SJCRH30 (cell line): ENCODE data around the gene ZNF593. TPM values are rescaled to one million over a fixed set of nuclear protein-coding genes. Genes with fewer than 3 reads are reported as not detected.

Experiments used
- DNase-seq, 2 experiments: peaks; one replicate each; pipeline ENCODE4 v3.0.0-alpha.2; 2015 to 2020
- H3K27ac ChIP-seq: fragments of 250-450 bp; sonication (Bioruptor Pico); 2 replicates; pipeline ENCODE4 v1.5.1; 2020; ENCODE audit warnings: mild to moderate bottlenecking, moderate library complexity
- H3K27me3 ChIP-seq: fragments of 250-450 bp; sonication (Bioruptor Pico); 2 replicates; pipeline ENCODE4 v1.5.1; 2020; ENCODE audit warnings: mild to moderate bottlenecking, moderate library complexity
- H3K36me3 ChIP-seq: fragments of 250-450 bp; sonication (Bioruptor Pico); 2 replicates; pipeline ENCODE4 v1.5.1; 2020; ENCODE audit warnings: mild to moderate bottlenecking, moderate library complexity
- H3K4me1 ChIP-seq: fragments of 250-450 bp; sonication (Bioruptor Pico); 2 replicates; pipeline ENCODE4 v1.5.1; 2020; ENCODE audit warnings: mild to moderate bottlenecking, moderate library complexity
- H3K4me3 ChIP-seq: fragments of 250-450 bp; sonication (Bioruptor Pico); 2 replicates; pipeline ENCODE4 v1.5.1; 2020; ENCODE audit warnings: mild to moderate bottlenecking, moderate library complexity
- H3K9me3 ChIP-seq: fragments of 250-450 bp; sonication (Bioruptor Pico); replicated peaks from 2 replicates; pipeline ENCODE4 v1.5.1; 2020; ENCODE audit warnings: mild to moderate bottlenecking, moderate library complexity
- total RNA-seq: library from RNA; depleted of rRNA; stranded (reverse); fragments of >200 nt; shearing (Covaris generic); gene quantifications from 2 replicates; pipeline ENCODE4 v1.2.3, GENCODE V29; 2014; rRNA removed

ZNF593 gene
- total RNA-seq, 1 experiment from 2014 or later = 27.4 TPM

GRCh38 chr1:26195805-26196204, 26.1 kb downstream of the ZNF593 start:
- H3K4me1 ChIP-seq = no peaks in the 10 kb centered on the region

GRCh38 chr1:26197301-26197700, 27.6 kb downstream of the ZNF593 start:
- no peak overlapping the region for H3K4me3 ChIP-seq

More at GRCh38 chr1:26195805-26196204, 26.1 kb downstream of the ZNF593 start:
- DNase-seq = no peak
- Histone ChIP-seq H3K4me3 (no peak overlapping the region), H3K27ac (no peak overlapping the region), H3K9me3 (no peaks in the 10 kb centered on the region), H3K27me3 (no peaks in the 10 kb centered on the region), H3K36me3 (no peaks in the 10 kb centered on the region)

GRCh38 chr1:26197813-26198212, 28.1 kb downstream of the ZNF593 start:
- H3K9me3 ChIP-seq = no peaks in the 10 kb centered on the region
- peaks cover 8% of the 10 kb centered on the region; the same call in 1 of the 2 replicates for H3K27me3 ChIP-seq
- H3K4me1 ChIP-seq = peaks cover 6% of the 10 kb centered on the region
- no peaks in the 10 kb centered on the region for H3K36me3 ChIP-seq
- DNase-seq = no peak
- no peak overlapping the region for H3K27ac ChIP-seq
- H3K4me3 ChIP-seq = no peak overlapping the region

More at GRCh38 chr1:26197301-26197700, 27.6 kb downstream of the ZNF593 start:
- Histone ChIP-seq H3K36me3 (no peaks in the 10 kb centered on the region), H3K9me3 (no peaks in the 10 kb centered on the region), H3K27me3 (peaks cover 3% of the 10 kb centered on the region; the same call in 1 of the 2 replicates), H3K4me1 (peaks cover 6% of the 10 kb centered on the region), H3K27ac (no peak overlapping the region)
- no peak for DNase-seq

GRCh38 chr1:26200413-26200812, 30.7 kb downstream of the ZNF593 start:
- Histone ChIP-seq H3K27ac (no peak overlapping the region), H3K27me3 (peaks cover 12% of the 10 kb centered on the region; the same call in 1 of the 2 replicates), H3K9me3 (no peaks in the 10 kb centered on the region), H3K36me3 (no peaks in the 10 kb centered on the region), H3K4me1 (peaks cover 6% of the 10 kb centered on the region), H3K4me3 (no peak overlapping the region)
- no peak for DNase-seq

GRCh38 chr1:26203642-26204318, 34.1 kb downstream of the ZNF593 start:
- no peak overlapping the region for H3K4me3 ChIP-seq
- H3K9me3 ChIP-seq = no peaks in the 10 kb centered on the region
- H3K27me3 ChIP-seq = peaks cover 12% of the 10 kb centered on the region; the same call in 1 of the 2 replicates
- H3K27ac ChIP-seq = no peak overlapping the region
- H3K36me3 ChIP-seq = no peaks in the 10 kb centered on the region
- DNase-seq = no peak
- H3K4me1 ChIP-seq = peaks cover 6% of the 10 kb centered on the region

GRCh38 chr1:26210147-26210870, 40.6 kb downstream of the ZNF593 start:
- H3K9me3 ChIP-seq = no peaks in the 10 kb centered on the region
- no peak overlapping the region for H3K27ac ChIP-seq
- no peaks in the 10 kb centered on the region for H3K4me1 ChIP-seq
- DNase-seq = peak in 1 of 2 experiments; percentile 46
- no peaks in the 10 kb centered on the region for H3K36me3 ChIP-seq
- no peak overlapping the region for H3K4me3 ChIP-seq
- H3K27me3 ChIP-seq = no peaks in the 10 kb centered on the region

- H3K27me3 ChIP-seq = no peaks in the 10 kb centered on the region; the same call in 1 of the 2 replicates
- H3K4me3 ChIP-seq = no peak overlapping the region
- no peaks in the 10 kb centered on the region for H3K4me1 ChIP-seq
- H3K9me3 ChIP-seq = no peaks in the 10 kb centered on the region
- DNase-seq = no peak
- H3K27ac ChIP-seq = no peak overlapping the region
- no peaks in the 10 kb centered on the region for H3K36me3 ChIP-seq
Measured at GRCh38 chr1:26212726-26213125, 43.0 kb downstream of the ZNF593 start.

GRCh38 chr1:26213335-26213905, 43.7 kb downstream of the ZNF593 start:
- peaks cover under 1% of the 10 kb centered on the region; the same call in 1 of the 2 replicates for H3K27me3 ChIP-seq
- H3K36me3 ChIP-seq = no peaks in the 10 kb centered on the region
- no peaks in the 10 kb centered on the region for H3K4me1 ChIP-seq
- no peak overlapping the region for H3K27ac ChIP-seq
- no peak for DNase-seq
- H3K4me3 ChIP-seq = no peak overlapping the region
- no peaks in the 10 kb centered on the region for H3K9me3 ChIP-seq

GRCh38 chr1:26215246-26215645, 45.5 kb downstream of the ZNF593 start:
- peaks cover 3% of the 10 kb centered on the region; the same call in 1 of the 2 replicates for H3K4me1 ChIP-seq
- H3K36me3 ChIP-seq = no peaks in the 10 kb centered on the region
- H3K4me3 ChIP-seq = no peak overlapping the region
- H3K27ac ChIP-seq = no peak overlapping the region
- peaks cover 11% of the 10 kb centered on the region for H3K27me3 ChIP-seq
- no peaks in the 10 kb centered on the region for H3K9me3 ChIP-seq
- DNase-seq = no peak

GRCh38 chr1:26218906-26219494, 49.3 kb downstream of the ZNF593 start:
- H3K4me1 ChIP-seq = peaks cover 13% of the 10 kb centered on the region; the same call in 1 of the 2 replicates
- no peak for DNase-seq

More at GRCh38 chr1:26218906-26219494, 49.3 kb downstream of the ZNF593 start:
- Histone ChIP-seq H3K9me3 (no peaks in the 10 kb centered on the region), H3K4me3 (no peak overlapping the region), H3K36me3 (no peaks in the 10 kb centered on the region), H3K27ac (no peak overlapping the region), H3K27me3 (peaks cover 38% of the 10 kb centered on the region)

Other genes starting within 250 kb of the ZNF593 start
- 3.8 and 4.0 TPM in 2 replicates for gene PAFAH2, start 171.8 kb upstream of the ZNF593 start, total RNA-seq
- gene EXTL1, start 148.1 kb upstream of the ZNF593 start, total RNA-seq = 32.7 and 38.7 TPM in 2 replicates
- 0.08 and 0.26 TPM in 2 replicates for gene SLC30A2, start 123.8 kb upstream of the ZNF593 start, total RNA-seq
- not detected in 2 replicates for gene TRIM63, start 102.3 kb upstream of the ZNF593 start, total RNA-seq
- 8.1 and 8.7 TPM in 2 replicates for gene PDIK1L, start 58.1 kb upstream of the ZNF593 start, total RNA-seq
- gene FAM110D, start 10.8 kb upstream of the ZNF593 start, total RNA-seq = 0.10 and 0.18 TPM in 2 replicates
- 0.18 TPM in 1 of 2 replicates, not detected in the other for gene C1orf232, start 945 bp upstream of the ZNF593 start, total RNA-seq
- not detected in 2 replicates for gene ZNF593OS, start 1.9 kb downstream of the ZNF593 start, total RNA-seq
- gene CNKSR1, start 7.6 kb downstream of the ZNF593 start, total RNA-seq = 1.2 and 2.6 TPM in 2 replicates
- gene CATSPER4, start 20.7 kb downstream of the ZNF593 start, total RNA-seq = not detected in 2 replicates
- gene CEP85, start 64.3 kb downstream of the ZNF593 start, total RNA-seq = 34.8 and 39.1 TPM in 2 replicates
- gene SH3BGRL3, start 110.2 kb downstream of the ZNF593 start, total RNA-seq = 41.5 and 43.4 TPM in 2 replicates
- gene UBXN11, start 136.7 kb downstream of the ZNF593 start, total RNA-seq = 3.5 and 5.3 TPM in 2 replicates
- not detected in 2 replicates for gene CD52, start 148.1 kb downstream of the ZNF593 start, total RNA-seq
- gene CRYBG2, start 184.2 kb downstream of the ZNF593 start, total RNA-seq = not detected in 2 replicates
- gene ZNF683, start 202.8 kb downstream of the ZNF593 start, total RNA-seq = not detected in 2 replicates
- gene LIN28A, start 240.9 kb downstream of the ZNF593 start, total RNA-seq = not detected in 2 replicates